AG04449 (cell line): Measurements from ENCODE around the gene PET100.

ENCODE experiments used
- CTCF ChIA-PET: fragments of 350-600 bp; formaldehyde crosslinking; extraction: SDS; loops from one replicate; lab custom pipeline; 2021; ENCODE audit warnings: antibody characterized with exemption; lab: Yijun Ruan, JAX
- POLR2A ChIA-PET: fragments of 400-600, 350-600 bp; formaldehyde crosslinking; extraction: SDS; loops from one replicate; lab custom pipeline; 2020; ENCODE audit warnings: antibody characterized with exemption, inconsistent platforms; lab: Yijun Ruan, JAX
- DNase-seq: peaks from one replicate; pipeline ENCODE4 v3.0.0-alpha.2; 2010; ENCODE audit warnings: low read depth, low spot score
- H3K4me3 ChIP-seq: 2 replicates; pipeline ENCODE4 v1.5.1; 2011; ENCODE audit warnings: low read depth, mild to moderate bottlenecking, control low read depth, low read length
- CTCF ChIP-seq: IDR thresholded peaks from one replicate; pipeline ENCODE4 v1.5.1; 2011; ENCODE audit warnings: mild to moderate bottlenecking, moderate library complexity, low read length, control low read depth, inconsistent platforms; ENCODE audit not compliant: insufficient read depth; ENCODE audit errors: missing control alignments

Gene PET100

DNA sequence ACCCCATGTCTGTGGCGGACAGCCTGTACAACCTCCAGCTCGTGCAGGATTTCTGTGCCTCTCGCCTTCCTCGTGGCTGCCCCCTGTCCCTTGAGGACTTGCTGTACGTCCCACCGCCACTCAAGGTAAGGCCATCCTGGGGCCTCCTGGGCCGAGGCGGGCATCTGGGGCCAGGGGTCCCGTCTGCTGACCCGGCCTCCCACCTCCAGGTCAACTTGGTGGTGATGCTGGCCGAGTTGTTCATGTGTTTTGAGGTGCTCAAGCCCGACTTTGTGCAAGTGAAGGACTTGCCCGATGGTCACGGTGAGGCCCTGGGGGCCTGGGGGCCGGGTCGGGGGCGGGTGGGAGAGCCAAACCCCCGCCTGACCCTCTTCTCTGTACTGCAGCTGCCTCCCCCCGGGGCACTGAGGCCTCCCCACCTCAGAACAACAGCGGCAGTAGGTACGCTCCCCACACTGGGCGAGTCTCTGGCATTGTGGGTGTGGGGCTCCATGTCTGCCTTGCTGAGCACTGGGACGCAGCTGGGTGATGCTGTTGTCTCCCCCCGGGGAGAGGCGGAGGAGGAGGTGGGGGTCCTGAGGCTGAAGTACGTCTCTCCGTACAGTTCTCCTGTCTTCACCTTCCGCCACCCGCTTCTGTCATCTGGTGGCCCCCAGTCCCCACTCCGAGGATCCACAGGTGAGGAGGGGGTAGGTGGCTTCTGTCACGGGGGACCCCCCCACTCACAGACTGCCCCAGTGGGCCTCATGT is 18.9 kb upstream of the PET100 start:
- ChIA-PET POLR2A (no interaction called here), CTCF (interaction anchor here (1.3 kb wide), 1 partner anchor 43 kb away, joined by 3 read pairs; no protein-coding TSS in a partner anchor)
- no peak for DNase-seq
- no peak overlapping the region for H3K4me3 ChIP-seq
- TF ChIP-seq CTCF = no peak

DNA sequence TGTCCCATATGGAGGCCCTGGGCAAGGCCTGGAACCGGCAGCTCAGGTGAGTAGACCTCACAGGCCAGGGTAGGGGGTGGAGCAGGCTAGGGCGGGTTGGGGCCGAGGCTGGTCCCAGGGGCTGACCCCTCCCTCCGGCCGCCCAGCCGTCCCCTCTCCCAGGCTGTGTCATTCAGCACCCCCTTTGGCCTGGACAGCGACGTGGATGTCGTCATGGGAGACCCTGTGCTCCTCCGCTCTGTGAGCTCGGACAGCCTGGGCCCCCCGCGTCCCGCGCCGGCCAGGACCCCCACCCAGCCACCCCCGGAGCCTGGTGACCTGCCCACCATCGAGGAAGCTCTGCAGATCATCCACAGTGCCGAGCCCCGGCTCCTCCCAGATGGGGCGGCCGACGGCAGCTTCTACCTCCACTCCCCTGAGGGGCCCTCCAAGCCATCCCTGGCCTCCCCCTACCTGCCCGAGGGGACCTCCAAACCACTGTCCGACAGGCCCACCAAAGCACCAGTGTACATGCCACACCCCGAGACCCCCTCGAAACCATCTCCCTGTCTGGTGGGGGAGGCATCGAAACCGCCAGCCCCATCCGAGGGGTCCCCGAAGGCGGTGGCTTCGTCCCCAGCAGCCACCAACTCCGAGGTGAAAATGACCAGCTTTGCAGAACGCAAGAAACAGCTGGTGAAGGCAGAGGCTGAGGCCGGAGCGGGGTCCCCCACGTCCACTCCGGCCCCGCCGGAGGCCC is 17.9 kb upstream of the PET100 start:
- DNase-seq = no peak
- TF ChIP-seq CTCF = no peak
- no peak overlapping the region for H3K4me3 ChIP-seq
- ChIA-PET POLR2A (no interaction called here), CTCF (interaction anchor here (2.0 kb wide), 1 partner anchor 257 kb away, joined by 4 read pairs; no protein-coding TSS in a partner anchor)

DNA sequence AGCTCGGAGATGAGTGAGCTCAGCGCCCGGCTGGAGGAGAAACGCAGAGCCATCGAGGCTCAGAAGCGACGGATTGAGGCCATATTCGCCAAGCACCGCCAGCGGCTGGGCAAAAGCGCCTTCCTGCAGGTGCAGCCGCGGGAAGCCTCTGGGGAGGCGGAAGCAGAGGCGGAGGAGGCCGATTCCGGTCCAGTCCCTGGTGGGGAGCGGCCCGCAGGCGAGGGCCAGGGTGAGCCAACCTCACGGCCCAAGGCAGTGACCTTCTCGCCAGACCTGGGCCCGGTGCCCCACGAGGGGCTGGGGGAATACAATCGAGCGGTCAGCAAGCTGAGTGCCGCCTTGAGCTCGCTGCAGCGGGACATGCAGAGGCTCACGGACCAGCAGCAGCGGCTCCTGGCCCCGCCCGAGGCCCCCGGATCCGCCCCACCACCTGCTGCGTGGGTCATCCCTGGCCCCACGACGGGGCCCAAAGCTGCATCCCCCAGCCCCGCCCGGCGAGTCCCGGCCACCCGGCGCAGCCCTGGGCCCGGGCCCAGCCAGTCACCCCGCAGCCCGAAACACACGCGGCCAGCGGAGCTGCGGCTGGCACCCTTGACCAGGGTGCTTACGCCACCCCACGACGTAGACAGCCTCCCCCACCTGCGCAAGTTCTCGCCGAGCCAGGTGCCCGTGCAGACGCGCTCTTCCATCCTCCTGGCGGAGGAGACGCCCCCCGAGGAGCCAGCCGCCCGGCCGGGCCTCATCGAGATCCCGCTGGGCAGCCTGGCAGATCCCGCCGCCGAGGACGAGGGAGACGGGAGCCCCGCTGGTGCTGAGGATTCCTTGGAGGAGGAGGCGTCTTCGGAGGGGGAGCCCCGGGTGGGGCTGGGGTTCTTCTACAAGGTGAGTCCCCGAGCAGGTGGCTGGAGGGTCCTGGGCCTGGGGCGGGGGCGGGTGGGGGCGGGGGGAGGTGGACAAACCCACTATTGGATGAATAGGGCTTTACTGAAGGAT is 17.0 kb upstream of the PET100 start:
- no peak for DNase-seq
- no peak overlapping the region for H3K4me3 ChIP-seq
- ChIA-PET CTCF (interaction anchor here (2.0 kb wide), 1 partner anchor 258 kb away, joined by 4 read pairs; no protein-coding TSS in a partner anchor), POLR2A (interaction anchor here (0.6 kb wide), 1 partner anchor 133 kb away, joined by 3 read pairs; no protein-coding TSS in a partner anchor)
- no peak for TF ChIP-seq CTCF

DNA sequence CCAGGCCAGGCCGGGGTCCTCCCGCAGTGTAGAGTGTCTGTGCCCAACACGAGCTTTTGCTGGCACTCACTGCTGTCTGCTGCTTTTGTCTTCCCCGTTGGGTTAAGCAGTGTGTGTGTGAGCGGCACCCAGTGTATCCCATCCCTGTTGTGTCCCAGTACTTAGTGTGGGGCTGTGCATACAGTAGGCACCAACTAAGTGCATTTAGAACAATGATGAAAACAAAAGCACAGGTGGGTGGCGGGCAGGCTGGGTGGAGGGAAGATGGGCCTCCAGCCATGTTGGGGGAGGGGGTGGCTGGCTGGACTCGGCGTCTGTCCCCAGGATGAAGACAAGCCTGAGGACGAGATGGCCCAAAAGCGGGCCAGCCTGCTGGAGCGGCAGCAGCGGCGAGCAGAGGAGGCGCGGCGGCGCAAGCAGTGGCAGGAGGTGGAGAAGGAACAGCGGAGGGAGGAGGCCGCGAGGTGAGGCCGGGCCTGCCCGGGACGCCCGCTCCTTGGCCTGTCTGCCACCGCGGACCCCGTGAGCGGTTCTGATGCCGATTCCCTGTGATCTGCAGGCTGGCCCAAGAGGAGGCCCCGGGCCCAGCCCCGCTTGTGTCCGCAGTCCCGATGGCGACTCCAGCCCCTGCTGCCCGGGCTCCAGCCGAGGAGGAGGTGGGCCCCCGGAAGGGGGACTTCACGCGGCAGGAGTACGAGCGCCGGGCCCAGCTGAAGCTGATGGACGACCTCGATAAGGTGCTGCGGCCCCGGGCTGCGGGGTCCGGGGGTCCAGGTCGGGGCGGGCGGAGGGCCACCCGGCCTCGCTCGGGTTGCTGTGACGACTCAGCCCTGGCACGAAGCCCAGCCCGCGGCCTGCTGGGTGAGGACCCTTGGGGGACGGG is 14.5 kb upstream of the PET100 start:
- no peak for TF ChIP-seq CTCF
- ChIA-PET CTCF (interaction anchor here (1.1 kb wide), 1 partner anchor 47 kb away, joined by 3 read pairs; no protein-coding TSS in a partner anchor), POLR2A (no interaction called here)
- DNase-seq = no peak
- H3K4me3 ChIP-seq = no peak overlapping the region

DNA sequence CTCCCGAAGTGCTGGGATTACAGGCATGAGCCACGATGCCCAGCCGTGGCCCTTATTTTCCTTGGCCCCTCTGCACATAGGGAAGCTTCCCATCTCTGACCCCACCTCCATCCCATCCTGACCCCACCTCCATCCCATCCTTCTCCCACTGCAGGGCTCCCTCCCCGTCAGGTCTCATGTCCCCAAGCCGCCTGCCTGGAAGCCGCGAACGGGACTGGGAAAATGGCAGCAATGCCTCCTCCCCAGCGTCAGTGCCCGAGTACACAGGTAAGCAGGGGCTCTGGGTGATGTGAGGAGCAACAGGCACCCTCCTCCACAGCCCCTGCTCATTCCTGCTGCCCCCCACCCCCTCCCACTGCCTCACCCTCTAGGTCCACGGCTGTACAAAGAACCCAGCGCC is 12.4 kb upstream of the PET100 start:
- ChIA-PET CTCF (interaction anchor here (0.6 kb wide), 1 partner anchor 61 kb away, joined by 3 read pairs; no protein-coding TSS in a partner anchor), POLR2A (no interaction called here)
- no peak for TF ChIP-seq CTCF

More for the DNA sequence above, 12.4 kb upstream of the PET100 start:
- H3K4me3 ChIP-seq = no peak overlapping the region
- no peak for DNase-seq
